ENCODE results near the gene FOXQ1. TPM values are rescaled to one million over a fixed set of nuclear protein-coding genes. Genes with fewer than 3 reads are reported as not detected.

Gene FOXQ1
- total RNA-seq, 2 donors from 2014 or later, result not detected

GRCh38 chr6:1325461-1326309 is 13.8 kb downstream of the FOXQ1 start:
- no peaks in the 10 kb centered on the region for H3K9me3 ChIP-seq
- peak; percentile 73 for DNase-seq (ENCODE audit: low spot score)
- H3K4me3 ChIP-seq, result no peak overlapping the region
- no peak overlapping the region for H3K27ac ChIP-seq
- H3K36me3 ChIP-seq, result no peaks in the 10 kb centered on the region
- no peak for TF ChIP-seq CTCF (IDR thresholded peaks at IDR 0.05)
- H3K4me1 ChIP-seq, result no peaks in the 10 kb centered on the region
- H3K27me3 ChIP-seq, result no peaks in the 10 kb centered on the region

- no peak for DNase-seq (ENCODE audit: low spot score)
- H3K27me3 ChIP-seq, result no peaks in the 10 kb centered on the region
- no peak overlapping the region for H3K4me3 ChIP-seq
- no peaks in the 10 kb centered on the region for H3K4me1 ChIP-seq
- no peaks in the 10 kb centered on the region for H3K9me3 ChIP-seq
- H3K36me3 ChIP-seq, result no peaks in the 10 kb centered on the region
- no peak for TF ChIP-seq CTCF (IDR thresholded peaks at IDR 0.05)
- no peak overlapping the region for H3K27ac ChIP-seq
Measured at GRCh38 chr6:1326535-1327121, 14.7 kb downstream of the FOXQ1 start.

DNA sequence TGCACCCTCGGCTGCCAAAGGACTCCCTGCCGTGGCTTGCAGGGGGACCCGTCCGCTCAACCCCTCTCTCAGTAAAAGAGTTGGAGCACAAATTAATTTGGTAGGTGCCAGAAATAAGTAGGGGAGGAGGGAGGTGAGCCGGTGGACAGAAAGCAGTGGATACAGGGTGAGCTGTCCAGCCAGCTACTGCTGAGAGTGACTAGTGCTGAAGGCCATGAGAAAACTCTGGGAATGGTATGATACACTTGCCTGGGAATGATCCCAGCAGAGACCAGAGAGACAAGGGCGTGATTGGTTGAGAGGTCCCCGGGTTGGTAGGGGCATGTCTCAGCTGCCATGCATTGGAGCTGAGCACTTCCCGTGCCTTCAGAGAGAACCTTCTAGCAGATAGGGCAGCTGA is 15.7 kb downstream of the FOXQ1 start:
- DNase-seq (ENCODE audit: low spot score), result no peak
- TF ChIP-seq CTCF (IDR thresholded peaks at IDR 0.05), result no peak
- Histone ChIP-seq H3K4me3 (no peak overlapping the region), H3K27ac (no peak overlapping the region), H3K36me3 (no peaks in the 10 kb centered on the region), H3K9me3 (no peaks in the 10 kb centered on the region), H3K27me3 (no peaks in the 10 kb centered on the region), H3K4me1 (no peaks in the 10 kb centered on the region)

DNA sequence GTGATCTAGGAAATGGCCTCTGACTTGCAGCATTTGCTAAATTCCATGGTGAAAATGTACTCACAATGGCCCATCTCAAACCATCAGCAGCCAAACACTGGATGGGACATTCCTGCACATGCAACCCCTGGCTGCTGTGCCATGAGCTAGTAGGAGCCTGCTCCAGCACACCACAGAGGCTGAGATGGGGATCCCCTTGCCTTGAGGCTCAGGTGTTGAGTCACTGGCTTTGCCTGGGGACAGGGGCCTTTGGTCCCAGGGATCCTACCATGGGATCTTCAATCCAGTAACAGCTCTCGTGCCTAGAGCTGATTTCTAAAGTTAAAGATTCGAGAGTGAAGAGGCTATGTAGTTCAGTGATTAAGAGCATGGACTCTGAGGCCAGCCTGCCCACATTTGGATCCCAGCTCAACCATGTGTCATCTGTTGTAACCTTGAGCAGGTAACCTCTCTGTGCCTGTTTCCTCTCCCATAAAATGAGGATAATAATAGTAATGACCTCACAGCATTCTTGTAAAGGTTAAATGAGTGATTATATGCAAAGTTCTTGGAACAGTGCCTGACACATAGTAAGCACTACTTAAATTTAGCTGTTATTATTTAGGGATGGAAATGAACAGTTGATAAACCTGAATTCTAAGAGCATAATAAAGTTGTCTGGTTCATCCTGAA is 16.4 kb downstream of the FOXQ1 start:
- Histone ChIP-seq H3K27ac (no peak overlapping the region), H3K4me3 (no peak overlapping the region), H3K27me3 (no peaks in the 10 kb centered on the region), H3K9me3 (no peaks in the 10 kb centered on the region), H3K36me3 (no peaks in the 10 kb centered on the region), H3K4me1 (no peaks in the 10 kb centered on the region)
- DNase-seq (ENCODE audit: low spot score), result no peak
- TF ChIP-seq CTCF (IDR thresholded peaks at IDR 0.05), result no peak

GRCh38 chr6:1329708-1330107 is 17.8 kb downstream of the FOXQ1 start:
- Histone ChIP-seq H3K4me1 (no peaks in the 10 kb centered on the region), H3K36me3 (no peaks in the 10 kb centered on the region), H3K9me3 (no peaks in the 10 kb centered on the region), H3K27ac (no peak overlapping the region), H3K27me3 (no peaks in the 10 kb centered on the region), H3K4me3 (no peak overlapping the region)
- DNase-seq (ENCODE audit: low spot score), result no peak
- no peak for TF ChIP-seq CTCF (IDR thresholded peaks at IDR 0.05)

Data from right atrium auricular region (tissue), 2 donors.